ENCODE results near the gene TNIP1.

Gene TNIP1

GRCh38 chr5:151051931-151052608 lies 28.8 kb downstream of the TNIP1 start:
- no peak overlapping the region for H3K27ac ChIP-seq (ENCODE audit: low read length)
- no peak overlapping the region for H3K9ac ChIP-seq (ENCODE audit: low read depth, low read length)

GRCh38 chr5:151051066-151051930 lies 29.5 kb downstream of the TNIP1 start:
- no peak overlapping the region for H3K4me3 ChIP-seq (ENCODE audit: low read depth in 1 of 2, low read length in 2 of 2)
- ATAC-seq (ENCODE audit: insufficient read depth, low read depth) (peak; percentile 88), DNase-seq (peak; percentile 66)
- peaks cover 11% of the 10 kb centered on the region; the same call in 1 of the 2 replicates for H4K20me1 ChIP-seq (ENCODE audit: insufficient read depth, low read length)
- no peak overlapping the region for H3K4me2 ChIP-seq (ENCODE audit: insufficient read depth, low read length)
- H2AFZ ChIP-seq (ENCODE audit: low read depth, low read length): no peak overlapping the region
- peaks cover 86% of the 10 kb centered on the region for H3K36me3 ChIP-seq (ENCODE audit: insufficient read depth, low read length)
- H3K9me3 ChIP-seq (ENCODE audit: insufficient read depth, low read length, severe bottlenecking): no peaks in the 10 kb centered on the region
- H3K27me3 ChIP-seq (ENCODE audit: insufficient read depth, low read length, poor library complexity): no peaks in the 10 kb centered on the region
- H3K27ac ChIP-seq (ENCODE audit: low read length): no peak overlapping the region
- TF ChIP-seq EZH2 (IDR thresholded peaks at IDR 0.05; ENCODE audit: borderline replicate concordance, low read depth, low read length, severe bottlenecking) (no peak), CTCF (IDR thresholded peaks at IDR 0.05; ENCODE audit: borderline replicate concordance, extremely low read depth, low read length, poor library complexity, severe bottlenecking) (peak; percentile 87)
- no peaks in the 10 kb centered on the region for H3K4me1 ChIP-seq (ENCODE audit: insufficient read depth, low read length)
- no peak overlapping the region for H3K9ac ChIP-seq (ENCODE audit: low read depth, low read length)
- H3K79me2 ChIP-seq (ENCODE audit: insufficient read depth, low read length): no peaks in the 10 kb centered on the region

More at GRCh38 chr5:151051931-151052608, 28.8 kb downstream of the TNIP1 start:
- Histone ChIP-seq H4K20me1 (ENCODE audit: insufficient read depth, low read length) (peaks cover 12% of the 10 kb centered on the region; the same call in 1 of the 2 replicates), H3K27me3 (ENCODE audit: insufficient read depth, low read length, poor library complexity) (no peaks in the 10 kb centered on the region), H3K9me3 (ENCODE audit: insufficient read depth, low read length, severe bottlenecking) (no peaks in the 10 kb centered on the region), H3K4me3 (ENCODE audit: low read depth in 1 of 2, low read length in 2 of 2) (no peak overlapping the region), H2AFZ (ENCODE audit: low read depth, low read length) (no peak overlapping the region), H3K4me2 (ENCODE audit: insufficient read depth, low read length) (no peak overlapping the region), H3K79me2 (ENCODE audit: insufficient read depth, low read length) (no peaks in the 10 kb centered on the region), H3K36me3 (ENCODE audit: insufficient read depth, low read length) (peaks cover 91% of the 10 kb centered on the region), H3K4me1 (ENCODE audit: insufficient read depth, low read length) (no peaks in the 10 kb centered on the region)
- DNase-seq: no peak
- TF ChIP-seq EZH2 (IDR thresholded peaks at IDR 0.05; ENCODE audit: borderline replicate concordance, low read depth, low read length, severe bottlenecking): no peak
- TF ChIP-seq CTCF (IDR thresholded peaks at IDR 0.05; ENCODE audit: borderline replicate concordance, extremely low read depth, low read length, poor library complexity, severe bottlenecking): no peak
- peak; percentile 27; the same call in 1 of the 3 replicates for ATAC-seq (ENCODE audit: insufficient read depth, low read depth)

GRCh38 chr5:151048526-151048925 lies 32.3 kb downstream of the TNIP1 start:
- Histone ChIP-seq H3K4me2 (ENCODE audit: insufficient read depth, low read length) (no peak overlapping the region), H3K4me1 (ENCODE audit: insufficient read depth, low read length) (no peaks in the 10 kb centered on the region), H3K27me3 (ENCODE audit: insufficient read depth, low read length, poor library complexity) (no peaks in the 10 kb centered on the region), H3K79me2 (ENCODE audit: insufficient read depth, low read length) (no peaks in the 10 kb centered on the region), H3K27ac (ENCODE audit: low read length) (no peak overlapping the region), H4K20me1 (ENCODE audit: insufficient read depth, low read length) (peaks cover 1% of the 10 kb centered on the region; the same call in 1 of the 2 replicates), H2AFZ (ENCODE audit: low read depth, low read length) (no peak overlapping the region), H3K4me3 (ENCODE audit: low read depth in 1 of 2, low read length in 2 of 2) (no peak overlapping the region), H3K36me3 (ENCODE audit: insufficient read depth, low read length) (peaks cover 75% of the 10 kb centered on the region), H3K9ac (ENCODE audit: low read depth, low read length) (no peak overlapping the region), H3K9me3 (ENCODE audit: insufficient read depth, low read length, severe bottlenecking) (no peaks in the 10 kb centered on the region)
- no peak for DNase-seq
- TF ChIP-seq EZH2 (IDR thresholded peaks at IDR 0.05; ENCODE audit: borderline replicate concordance, low read depth, low read length, severe bottlenecking) (no peak), CTCF (IDR thresholded peaks at IDR 0.05; ENCODE audit: borderline replicate concordance, extremely low read depth, low read length, poor library complexity, severe bottlenecking) (peak; percentile 27)
- ATAC-seq (ENCODE audit: insufficient read depth, low read depth): no peak

Measured in DND-41 (cell line).